MCF 10A (cell line): ENCODE measurements around the gene KLHL21. TPM values are rescaled to one million over a fixed set of nuclear protein-coding genes. Genes with fewer than 3 reads are reported as not detected.

ENCODE experiments used
- BruUV-seq: library from RNA; stranded (reverse); fragments of 400-500 nt; replicated peaks from 2 replicates; lab custom pipeline; 2021; lab: Mats Ljungman, UMichigan
- CTCF ChIA-PET: fragments of 300-600 bp; sonication (Branson Sonifier 250); formaldehyde crosslinking; extraction: SDS; loops from one replicate; lab custom pipeline; 2021; ENCODE audit warnings: antibody characterized with exemption, inconsistent platforms; lab: Yijun Ruan, JAX
- POLR2A ChIA-PET: fragments of 300-600, 350-650 bp; sonication (Branson Sonifier 250); formaldehyde crosslinking; extraction: SDS; loops from one replicate; lab custom pipeline; 2020; ENCODE audit warnings: antibody characterized with exemption, inconsistent platforms; lab: Yijun Ruan, JAX
- DNase-seq: peaks from one replicate; pipeline ENCODE4 v3.0.0-alpha.2; 2018; ENCODE audit not compliant: unreplicated experiment
- H3K27ac Mint-ChIP-seq: one replicate; pipeline ENCODE4 v1.8.0; 2022; ENCODE audit warnings: mild to moderate bottlenecking, low read depth, mixed read lengths; ENCODE audit not compliant: unreplicated experiment
- H3K27me3 Mint-ChIP-seq: one replicate; pipeline ENCODE4 v1.8.0; 2022; ENCODE audit warnings: mixed read lengths; ENCODE audit not compliant: insufficient read depth, unreplicated experiment
- H3K36me3 Mint-ChIP-seq: one replicate; pipeline ENCODE4 v1.8.0; 2022; ENCODE audit warnings: mild to moderate bottlenecking, moderate library complexity, mixed read lengths; ENCODE audit not compliant: insufficient read depth, unreplicated experiment
- H3K4me1 Mint-ChIP-seq: one replicate; pipeline ENCODE4 v1.8.0; 2022; ENCODE audit warnings: mixed read lengths; ENCODE audit not compliant: insufficient read depth, unreplicated experiment
- H3K4me3 Mint-ChIP-seq: one replicate; pipeline ENCODE4 v1.8.0; 2022; ENCODE audit warnings: mild to moderate bottlenecking, moderate library complexity, mixed read lengths; ENCODE audit not compliant: unreplicated experiment
- H3K9me3 Mint-ChIP-seq: one replicate; pipeline ENCODE4 v1.8.0; 2022; ENCODE audit warnings: mixed read lengths; ENCODE audit not compliant: unreplicated experiment
- CTCF ChIP-seq: fragments of 200-600 bp; IDR thresholded peaks from one replicate; pipeline ENCODE4 v1.8.0; 2022; ENCODE audit warnings: antibody characterized with exemption, mild to moderate bottlenecking; ENCODE audit not compliant: unreplicated experiment
- intact Hi-C: fragments of 100-400 bp; cut with micrococcal nuclease; formaldehyde crosslinking; loops from 2 replicates; pipeline ENCODE4 v1.14.1; 2022
- total RNA-seq: library from RNA; stranded (reverse); gene quantifications from 2 replicates; pipeline ENCODE4 v1.2.3, GENCODE V29; 2022

KLHL21 gene
- total RNA-seq, 1 experiment from 2014 or later: 14.0 TPM

- DNase-seq: peak; percentile 47
- TF ChIP-seq CTCF: no peak
- Mint-ChIP-seq H3K36me3 (no peaks in the 10 kb centered on the region), H3K27ac (peak overlapping the region; percentile 60), H3K4me3 (peak overlapping the region; percentile 86), H3K4me1 (peaks cover 6% of the 10 kb centered on the region), H3K27me3 (no peaks in the 10 kb centered on the region), H3K9me3 (no peaks in the 10 kb centered on the region)
- intact Hi-C loops: loop anchor here (1.0 kb wide), 1 partner anchor 10 kb away; no protein-coding TSS in a partner anchor
- POLR2A ChIA-PET: interaction anchor here (0.9 to 4.8 kb wide), 8 partner anchors 11 to 124 kb away, joined by 3 to 98 read pairs (median 5); partner anchors contain the start of genes KLHL21, NOL9, TAS1R1 and THAP3
- BruUV-seq: no TSS peak
- CTCF ChIA-PET: interaction anchor here (1.3 to 1.6 kb wide), 2 partner anchors 9 to 11 kb away, joined by 3 to 5 read pairs; partner anchors contain the start of gene THAP3
Measured at GRCh38 chr1:6612641-6613360, 10.1 kb upstream of the KLHL21 start.

- no peak for TF ChIP-seq CTCF
- ChIA-PET POLR2A (interaction anchor here (0.7 to 7.4 kb wide), 12 partner anchors 7 to 687 kb away, joined by 3 to 103 read pairs (median 12); partner anchors contain the start of genes CAMTA1, PHF13 and ZBTB48), CTCF (interaction anchor here (0.6 to 1.8 kb wide), 4 partner anchors 8 to 256 kb away, joined by 3 to 5 read pairs (median 3); no protein-coding TSS in a partner anchor)
- peaks cover 19% of the 10 kb centered on the region for H3K36me3 Mint-ChIP-seq
- intact Hi-C loops: loop anchor here (1.0 kb wide), 1 partner anchor 8 kb away; no protein-coding TSS in a partner anchor
- H3K27me3 Mint-ChIP-seq: no peaks in the 10 kb centered on the region
- peak overlapping the region; percentile 57 for H3K27ac Mint-ChIP-seq
- BruUV-seq: no TSS peak
- H3K9me3 Mint-ChIP-seq: no peaks in the 10 kb centered on the region
- no peak for DNase-seq
- H3K4me1 Mint-ChIP-seq: peaks cover 11% of the 10 kb centered on the region
- peak overlapping the region; percentile 99 for H3K4me3 Mint-ChIP-seq
Measured at GRCh38 chr1:6603915-6604558, 1.4 kb upstream of the KLHL21 start.

GRCh38 chr1:6603238-6603914, 707 bp upstream of the KLHL21 start:
- no TSS peak for BruUV-seq
- no peak for TF ChIP-seq CTCF
- CTCF ChIA-PET: interaction anchor here (0.6 to 1.8 kb wide), 5 partner anchors 9 to 256 kb away, joined by 3 to 5 read pairs (median 3); no protein-coding TSS in a partner anchor
- H3K4me1 Mint-ChIP-seq: peaks cover 17% of the 10 kb centered on the region
- no peaks in the 10 kb centered on the region for H3K27me3 Mint-ChIP-seq
- peak overlapping the region; percentile 57 for H3K27ac Mint-ChIP-seq
- POLR2A ChIA-PET: interaction anchor here (0.7 to 7.4 kb wide), 12 partner anchors 7 to 686 kb away, joined by 3 to 103 read pairs (median 12); partner anchors contain the start of genes CAMTA1, PHF13 and ZBTB48
- peak overlapping the region; percentile 99 for H3K4me3 Mint-ChIP-seq
- peaks cover 26% of the 10 kb centered on the region for H3K36me3 Mint-ChIP-seq
- DNase-seq: no peak
- H3K9me3 Mint-ChIP-seq: no peaks in the 10 kb centered on the region
- intact Hi-C loops: loop anchor here (1.0 kb wide), 1 partner anchor 9 kb away; no protein-coding TSS in a partner anchor
